HG03103 (cell line): ENCODE measurements around the gene SMARCD1.
"Not testable (repeated sequence)": the region's sequence is repeated elsewhere in the genome, so short reads cannot be mapped to it uniquely, and the experiment has no call there.

Experiments used
- ATAC-seq: cut with Tn5 transposase; IDR thresholded peaks from one replicate; pipeline ENCODE4 v1.9.1; 2021; ENCODE audit warnings: low read depth; ENCODE audit not compliant: unreplicated experiment

Gene SMARCD1

GRCh38 chr12:50123203-50123602 lies 38.1 kb downstream of the SMARCD1 start:
- ATAC-seq = no peak

GRCh38 chr12:50127546-50127945 lies 42.4 kb downstream of the SMARCD1 start:
- ATAC-seq = no peak

GRCh38 chr12:50129290-50129689 lies 44.1 kb downstream of the SMARCD1 start:
- ATAC-seq = no peak

- ATAC-seq = no peak
Measured at GRCh38 chr12:50132505-50133135, 47.5 kb downstream of the SMARCD1 start.

GRCh38 chr12:50142993-50143392 lies 57.9 kb downstream of the SMARCD1 start:
- no peak for ATAC-seq

- ATAC-seq = no peak
Measured at GRCh38 chr12:50145439-50145838, 60.3 kb downstream of the SMARCD1 start.

- ATAC-seq = no peak
Measured at GRCh38 chr12:50147281-50147680, 62.1 kb downstream of the SMARCD1 start.

GRCh38 chr12:50148011-50148410 lies 62.9 kb downstream of the SMARCD1 start:
- ATAC-seq = not testable (repeated sequence)

- no peak for ATAC-seq
Measured at GRCh38 chr12:50149311-50149710, 64.2 kb downstream of the SMARCD1 start.
